GM04504 (cell line): ENCODE measurements around the gene CACNG1.
"Not testable (repeated sequence)": the region's sequence is repeated elsewhere in the genome, so short reads cannot be mapped to it uniquely, and the experiment has no call there.

Source experiments
- DNase-seq: peaks from one replicate; pipeline ENCODE4 v3.0.0-alpha.2; 2012; ENCODE audit warnings: low read depth

CACNG1 gene

DNA sequence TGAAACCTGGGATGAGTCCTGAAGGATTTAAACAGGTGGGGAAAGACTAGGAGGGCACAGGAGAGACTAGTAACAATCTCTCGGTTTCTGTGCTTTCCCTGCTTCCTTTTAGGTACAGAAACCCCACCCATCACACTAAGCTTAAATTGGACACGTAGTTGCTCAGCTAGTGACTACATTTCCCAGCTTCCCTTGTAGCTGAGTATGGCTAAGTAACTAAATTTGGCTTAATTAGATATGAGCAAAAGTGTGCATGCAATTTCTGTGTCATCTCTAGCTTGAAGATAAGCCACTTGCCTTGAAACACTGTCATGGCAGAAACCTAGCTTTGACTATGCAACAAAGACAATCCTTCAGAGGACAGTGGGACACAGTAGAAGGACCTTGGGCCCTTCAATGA is 36.5 kb downstream of the CACNG1 start:
- no peak for DNase-seq

DNA sequence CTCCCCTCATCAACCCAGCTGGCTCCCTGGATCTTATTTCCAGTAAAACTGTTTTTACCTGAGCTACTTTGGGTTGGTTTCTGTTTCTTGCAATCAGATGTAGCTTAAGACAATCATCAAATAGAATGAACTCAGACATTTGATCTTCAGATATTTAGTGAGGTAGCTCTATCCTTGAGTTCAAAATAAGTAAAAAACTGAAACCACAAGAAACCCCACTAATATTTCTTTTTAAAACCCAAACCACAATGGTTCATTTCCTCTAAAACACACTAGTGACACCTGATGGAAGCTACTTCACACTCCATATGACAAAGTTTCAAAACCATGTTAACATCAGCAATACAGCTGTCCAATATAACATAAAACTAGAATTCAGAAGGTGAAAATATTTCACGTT is 37.8 kb downstream of the CACNG1 start:
- DNase-seq, result no peak

DNA sequence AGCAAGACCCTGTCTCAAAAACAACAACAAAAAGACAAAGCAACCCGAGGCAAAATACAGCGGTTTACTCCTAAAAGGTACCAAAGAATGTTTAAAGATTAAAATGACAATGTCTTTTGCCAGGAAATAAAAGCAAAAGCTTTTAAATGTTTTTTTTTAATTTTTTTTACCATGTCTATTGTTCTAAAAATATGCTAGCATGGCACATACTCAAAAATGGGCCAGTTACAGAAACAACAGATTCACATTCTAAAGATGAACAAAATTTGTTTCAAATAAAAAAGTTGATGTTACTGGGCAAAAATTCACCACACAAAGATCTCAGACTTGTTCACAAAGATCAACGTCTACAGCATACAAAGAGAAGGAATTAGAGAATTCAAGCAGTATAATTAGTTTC is 41.1 kb downstream of the CACNG1 start:
- DNase-seq, result no peak

DNA sequence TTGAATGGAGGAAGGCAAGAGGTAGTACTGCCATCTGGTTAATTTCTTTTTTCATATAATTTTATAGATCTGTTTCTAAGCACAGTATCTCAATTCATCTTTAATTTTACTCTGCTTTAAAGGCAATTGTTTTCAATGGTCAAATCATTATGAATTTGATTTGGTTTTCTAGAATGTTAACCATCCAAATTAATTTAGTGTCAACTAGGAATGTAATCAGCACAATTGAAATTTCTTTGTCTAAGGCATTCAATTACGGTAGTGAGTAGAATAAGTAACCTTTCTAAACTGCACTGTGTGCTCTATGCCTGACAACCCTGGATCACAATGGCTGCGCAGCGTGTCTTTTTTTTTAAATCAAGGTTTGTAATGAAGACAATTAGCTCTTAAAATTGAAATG is 44.3 kb downstream of the CACNG1 start:
- DNase-seq, result no peak

DNA sequence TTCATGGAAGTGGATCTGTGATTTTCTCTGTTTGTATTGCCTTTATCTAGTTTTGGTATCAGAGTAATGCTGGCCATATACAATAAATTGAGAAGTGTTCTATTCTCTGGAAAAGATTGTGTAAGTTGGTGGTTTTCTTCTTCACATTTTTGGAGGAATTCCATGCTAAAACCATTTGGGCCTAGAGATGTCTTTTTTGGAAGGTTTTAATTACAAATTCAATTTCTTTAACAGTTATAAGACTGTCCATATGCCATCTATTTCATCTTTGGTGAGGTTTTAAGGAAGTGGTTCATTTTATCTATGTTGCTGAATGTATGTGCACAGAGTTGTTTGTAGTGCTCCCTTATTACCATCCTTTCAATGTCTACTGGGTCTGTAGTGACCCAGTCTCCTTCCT is 46.0 kb downstream of the CACNG1 start:
- no peak for DNase-seq

DNA sequence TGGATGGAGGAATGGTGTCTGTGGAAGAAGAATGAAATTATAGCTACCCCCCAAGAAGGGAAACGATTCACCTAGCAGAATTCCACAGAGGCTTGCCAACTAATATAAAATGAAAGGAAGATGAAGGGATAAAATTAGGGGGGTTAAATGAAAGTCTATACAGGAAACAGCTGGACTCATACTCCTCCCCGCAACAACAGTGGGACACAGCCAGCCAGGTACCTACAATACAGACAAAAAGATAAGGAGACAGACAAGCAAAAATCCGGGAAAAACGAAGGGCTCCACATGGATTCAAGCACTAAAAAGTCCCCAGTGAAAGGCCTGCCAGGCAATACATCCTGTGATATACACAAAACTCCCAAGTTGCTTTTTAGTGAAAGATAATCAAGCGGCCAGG is 47.9 kb downstream of the CACNG1 start:
- DNase-seq, result no peak

DNA sequence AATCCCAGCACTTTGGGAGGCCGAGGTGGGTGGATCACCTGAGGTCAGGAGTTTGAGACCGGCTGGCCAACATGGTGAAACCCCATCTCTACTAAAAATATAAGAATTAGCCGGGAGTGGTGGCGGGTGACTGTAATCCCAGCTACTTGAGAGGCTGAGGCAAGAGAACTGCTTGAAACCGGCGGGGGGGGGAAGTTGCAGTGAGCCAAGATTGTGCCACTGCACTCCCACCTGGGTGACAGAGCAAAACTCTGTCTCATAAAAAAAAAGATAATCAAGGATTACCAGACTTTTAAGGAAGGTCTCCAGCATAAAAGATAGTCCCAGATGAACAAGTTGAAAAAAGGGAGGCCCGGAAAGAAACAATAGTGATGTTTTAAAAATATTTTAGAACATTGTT is 48.4 kb downstream of the CACNG1 start:
- not testable (repeated sequence) for DNase-seq

DNA sequence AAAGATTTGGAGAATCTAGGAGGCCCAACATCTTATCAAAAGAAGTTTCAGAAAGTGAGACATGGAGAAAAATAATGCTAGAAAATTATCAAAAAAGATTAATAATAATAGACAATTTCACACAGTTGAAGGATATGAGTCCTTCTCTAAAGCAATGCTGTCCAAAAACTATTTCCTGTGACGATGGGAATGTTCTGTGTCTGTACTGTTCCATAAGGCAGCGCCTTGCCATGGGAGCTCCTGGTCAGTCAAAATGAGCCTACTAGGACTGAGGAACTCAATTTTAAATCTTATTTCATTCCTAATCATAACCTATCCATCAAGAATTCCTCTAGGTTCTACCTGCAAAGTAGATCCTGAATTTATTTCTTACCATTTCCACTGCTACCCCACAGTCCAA is 49.0 kb downstream of the CACNG1 start:
- DNase-seq, result no peak

DNA sequence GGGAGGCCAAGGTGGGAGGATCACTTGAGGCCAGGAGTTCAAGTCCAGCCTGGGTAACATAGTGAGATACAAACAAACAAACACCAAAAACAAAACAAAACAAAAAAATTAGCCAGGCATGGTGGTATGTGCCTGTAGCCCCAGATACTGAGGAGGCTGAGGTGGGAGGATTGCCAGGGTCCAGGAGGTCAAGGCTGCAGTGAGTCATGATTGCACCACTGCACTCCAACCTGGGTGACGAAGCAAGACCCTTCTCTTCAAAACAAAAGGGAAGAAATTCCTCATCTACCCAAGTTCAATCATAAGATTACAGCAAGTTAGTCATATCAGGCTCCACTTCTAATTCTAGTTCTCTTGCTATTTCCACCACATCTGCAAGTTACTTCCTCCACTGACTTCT is 50.9 kb downstream of the CACNG1 start:
- peak; percentile 20 for DNase-seq

DNA sequence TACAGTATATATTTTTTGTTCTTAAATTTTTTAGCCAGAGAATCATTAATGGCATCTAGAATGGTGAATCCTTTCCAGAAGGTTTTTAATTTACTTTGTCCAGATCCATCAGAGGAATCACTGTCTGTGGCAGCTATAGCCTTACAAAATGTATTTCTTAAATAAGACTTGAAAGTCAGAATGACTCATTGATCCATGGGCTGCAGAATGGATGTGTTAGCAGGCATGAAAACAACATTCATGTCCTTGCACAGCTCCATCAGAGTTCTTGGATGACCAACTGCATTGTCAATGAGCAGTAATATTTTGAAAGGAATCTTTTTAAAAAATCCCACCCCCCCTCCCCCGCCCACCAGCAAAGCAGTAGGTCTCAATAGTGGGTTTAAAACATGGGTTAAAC is 51.4 kb downstream of the CACNG1 start:
- DNase-seq, result no peak

DNA sequence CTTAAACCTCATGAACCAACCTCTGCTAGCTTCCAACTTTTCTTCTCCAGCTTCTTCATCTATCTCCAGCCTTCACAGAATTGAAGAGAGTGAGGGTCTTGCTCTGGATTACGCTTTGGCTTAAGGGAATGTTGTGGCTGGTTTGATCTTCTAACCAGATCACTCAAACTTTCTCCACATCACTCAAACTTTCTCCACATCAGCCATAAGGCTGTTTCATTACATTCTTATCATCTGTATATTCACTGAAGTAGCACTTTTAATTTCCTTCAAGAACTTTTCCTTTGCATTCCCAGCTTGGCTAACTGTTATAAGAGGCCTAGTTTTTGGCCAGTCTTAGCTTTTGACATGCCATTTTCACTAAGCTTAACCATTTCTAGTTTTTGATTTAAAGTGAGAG is 52.3 kb downstream of the CACNG1 start:
- no peak for DNase-seq

DNA sequence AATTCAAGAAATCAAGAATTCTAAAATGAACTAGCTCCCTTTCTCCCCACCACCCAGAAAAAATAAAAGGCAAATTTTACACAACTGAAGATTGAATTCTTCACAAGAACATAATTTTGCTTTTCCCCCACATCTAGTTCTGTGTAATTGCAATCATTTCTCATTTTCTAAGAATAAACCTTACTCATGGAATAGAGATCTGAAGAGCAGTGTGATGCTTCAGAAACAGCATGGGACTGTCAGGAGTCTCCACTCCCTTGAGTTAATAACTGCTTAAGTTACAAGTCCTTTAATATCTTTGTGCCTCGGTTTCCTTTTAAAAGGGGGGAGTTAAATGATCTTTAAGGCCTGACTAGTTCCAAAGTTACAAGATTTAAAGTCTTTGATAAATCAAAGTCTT is 53.7 kb downstream of the CACNG1 start:
- no peak for DNase-seq

DNA sequence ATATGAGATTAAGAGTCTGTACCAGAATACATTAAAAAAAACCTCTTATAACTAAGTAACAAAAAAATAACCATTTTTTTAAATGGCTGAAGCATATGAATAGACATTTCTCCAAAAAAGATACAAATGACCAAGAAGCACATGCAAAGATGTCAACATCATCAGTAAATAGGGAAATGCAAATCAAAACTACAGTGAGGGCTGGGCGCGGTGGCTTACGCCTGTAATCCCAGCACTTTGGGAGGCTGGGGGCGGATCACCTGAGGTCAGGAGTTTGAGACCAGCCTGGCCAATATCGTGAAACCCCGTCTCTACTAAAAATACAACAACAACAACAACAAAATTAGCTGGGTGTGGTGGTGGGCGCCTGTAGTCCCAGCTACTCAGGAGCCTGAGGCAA is 60.3 kb downstream of the CACNG1 start:
- not testable (repeated sequence) for DNase-seq

DNA sequence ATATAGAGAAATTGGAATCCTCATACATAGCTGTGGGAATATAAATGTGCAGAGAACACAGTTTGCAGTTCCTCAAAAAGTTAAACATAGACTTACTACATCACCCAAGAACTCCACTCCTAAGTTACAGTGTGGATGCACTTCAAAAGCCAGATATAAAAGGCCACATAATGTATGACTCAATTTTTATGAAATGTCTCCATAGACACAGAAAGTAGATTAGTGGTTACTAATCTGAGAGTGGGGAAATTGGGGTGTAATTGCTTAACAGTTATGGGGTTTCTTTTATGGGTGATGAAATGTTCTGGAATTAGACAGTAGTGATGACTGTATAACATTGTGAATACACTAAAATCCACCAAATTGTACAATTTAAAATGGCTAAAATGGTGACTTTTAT is 60.9 kb downstream of the CACNG1 start:
- DNase-seq, result peak; percentile 35
